ENCODE measurements around the gene GAREM1. TPM values are rescaled to one million over a fixed set of nuclear protein-coding genes. Genes with fewer than 3 reads are reported as not detected.
"Not testable (repeated sequence)": the region's sequence is repeated elsewhere in the genome, so short reads cannot be mapped to it uniquely, and the experiment has no call there.

Gene GAREM1
- total RNA-seq, 1 donor = 0.86 TPM

DNA sequence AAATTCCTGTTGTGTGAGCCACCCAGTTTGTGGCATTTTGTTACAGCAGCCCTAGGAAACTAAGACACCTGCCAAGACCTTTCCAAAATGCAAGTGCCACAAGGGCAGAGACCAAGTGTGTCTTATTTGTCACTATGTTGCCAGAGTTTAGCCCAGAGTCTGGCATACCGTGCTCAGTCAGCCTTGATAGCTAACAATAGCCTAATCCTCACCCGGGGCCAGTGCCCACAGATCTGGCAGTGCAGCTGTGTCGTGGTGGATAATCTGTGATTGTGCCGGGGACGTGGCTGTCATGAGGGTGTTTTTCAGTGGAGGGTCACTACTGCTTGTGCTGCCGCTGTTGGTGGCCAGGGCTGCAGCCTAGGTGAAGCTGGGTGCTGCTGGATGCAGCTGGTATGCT lies 227.3 kb downstream of the GAREM1 start:
- no peak overlapping the region for H3K4me3 ChIP-seq (ENCODE audit: low read depth, low read length)
- TF ChIP-seq, protein P1, sequence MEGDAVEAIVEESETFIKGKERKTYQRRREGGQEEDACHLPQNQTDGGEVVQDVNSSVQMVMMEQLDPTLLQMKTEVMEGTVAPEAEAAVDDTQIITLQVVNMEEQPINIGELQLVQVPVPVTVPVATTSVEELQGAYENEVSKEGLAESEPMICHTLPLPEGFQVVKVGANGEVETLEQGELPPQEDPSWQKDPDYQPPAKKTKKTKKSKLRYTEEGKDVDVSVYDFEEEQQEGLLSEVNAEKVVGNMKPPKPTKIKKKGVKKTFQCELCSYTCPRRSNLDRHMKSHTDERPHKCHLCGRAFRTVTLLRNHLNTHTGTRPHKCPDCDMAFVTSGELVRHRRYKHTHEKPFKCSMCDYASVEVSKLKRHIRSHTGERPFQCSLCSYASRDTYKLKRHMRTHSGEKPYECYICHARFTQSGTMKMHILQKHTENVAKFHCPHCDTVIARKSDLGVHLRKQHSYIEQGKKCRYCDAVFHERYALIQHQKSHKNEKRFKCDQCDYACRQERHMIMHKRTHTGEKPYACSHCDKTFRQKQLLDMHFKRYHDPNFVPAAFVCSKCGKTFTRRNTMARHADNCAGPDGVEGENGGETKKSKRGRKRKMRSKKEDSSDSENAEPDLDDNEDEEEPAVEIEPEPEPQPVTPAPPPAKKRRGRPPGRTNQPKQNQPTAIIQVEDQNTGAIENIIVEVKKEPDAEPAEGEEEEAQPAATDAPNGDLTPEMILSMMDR (IDR thresholded peaks at IDR 0.05; ENCODE audit: insufficient read depth, low read depth, low read length) = no peak
- no peak for DNase-seq (ENCODE audit: low read depth)

DNA sequence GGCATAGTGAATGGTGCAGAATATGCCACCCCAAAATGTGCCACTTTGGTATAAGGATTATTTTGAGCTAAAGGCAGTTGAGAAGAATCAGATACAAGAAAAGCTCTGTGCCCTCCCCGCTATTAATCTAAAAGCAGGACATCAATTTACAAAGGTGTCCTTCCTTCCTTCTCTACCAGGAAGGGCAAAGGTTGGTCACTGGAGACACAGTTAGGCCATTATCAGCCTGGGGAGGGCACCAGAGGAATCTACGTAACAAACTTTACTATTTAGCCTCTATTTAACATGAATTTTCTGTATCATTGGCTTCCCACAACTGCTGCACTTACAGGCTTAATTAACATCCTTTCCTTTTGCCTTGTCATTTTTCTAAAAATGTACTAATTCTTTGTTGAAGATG lies 228.3 kb downstream of the GAREM1 start:
- TF ChIP-seq, protein P1 (IDR thresholded peaks at IDR 0.05; ENCODE audit: insufficient read depth, low read depth, low read length) = no peak
- DNase-seq (ENCODE audit: low read depth) = no peak
- H3K4me3 ChIP-seq (ENCODE audit: low read depth, low read length) = no peak overlapping the region

DNA sequence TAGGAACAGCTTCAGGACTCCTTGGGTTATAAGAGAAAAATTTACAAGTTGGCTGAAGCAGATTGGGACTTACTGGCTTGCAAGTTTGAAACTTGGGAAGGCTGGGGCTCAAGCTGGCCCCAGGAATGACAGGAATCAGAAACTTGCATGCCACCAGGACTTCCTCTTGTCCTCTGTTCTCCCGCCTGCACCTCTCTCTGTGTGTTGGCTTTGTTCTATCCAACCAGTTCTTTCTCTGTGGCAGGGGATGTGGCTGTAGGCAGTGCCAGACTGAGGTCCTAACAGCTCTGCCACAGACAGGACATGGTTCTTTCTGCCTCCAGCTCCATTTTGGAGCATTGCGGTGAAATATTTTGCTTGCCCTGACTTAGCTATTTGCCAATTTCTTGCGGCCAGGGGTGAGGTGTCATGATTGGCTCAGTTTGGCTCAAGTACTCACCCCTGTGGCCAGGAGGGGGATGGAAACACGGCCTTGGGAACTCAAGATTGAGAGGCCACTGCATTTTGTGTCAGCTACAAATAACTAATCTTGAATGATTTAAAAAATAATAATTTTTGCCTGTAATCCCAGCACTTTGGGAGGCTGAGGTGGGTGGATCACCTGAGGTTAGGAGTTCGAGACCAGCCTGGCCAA lies 231.9 kb downstream of the GAREM1 start:
- TF ChIP-seq, protein P1 (IDR thresholded peaks at IDR 0.05; ENCODE audit: insufficient read depth, low read depth, low read length) = no peak
- DNase-seq (ENCODE audit: low read depth) = no peak
- H3K4me3 ChIP-seq (ENCODE audit: low read depth, low read length) = no peak overlapping the region

DNA sequence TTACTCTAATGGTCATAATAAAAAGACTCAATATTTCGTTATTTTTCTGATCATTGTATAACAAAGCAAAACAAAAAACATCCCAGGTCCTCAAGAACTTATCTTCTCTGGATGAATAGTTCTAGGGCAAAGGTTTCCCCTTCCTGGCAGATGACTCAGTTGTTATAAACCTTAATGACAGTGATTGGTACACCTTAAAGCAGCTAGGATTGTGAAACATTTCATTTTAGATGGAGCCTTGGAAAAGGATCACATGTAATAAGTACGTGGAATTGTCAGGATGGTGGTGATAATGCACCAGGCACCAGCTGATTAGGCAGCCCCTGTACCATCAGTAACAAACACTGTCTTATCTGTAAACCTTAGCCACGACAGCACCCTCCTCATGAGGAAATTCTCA lies 233.6 kb downstream of the GAREM1 start:
- no peak for DNase-seq (ENCODE audit: low read depth)
- TF ChIP-seq, protein P1 (IDR thresholded peaks at IDR 0.05; ENCODE audit: insufficient read depth, low read depth, low read length) = no peak
- H3K4me3 ChIP-seq (ENCODE audit: low read depth, low read length) = no peak overlapping the region

DNA sequence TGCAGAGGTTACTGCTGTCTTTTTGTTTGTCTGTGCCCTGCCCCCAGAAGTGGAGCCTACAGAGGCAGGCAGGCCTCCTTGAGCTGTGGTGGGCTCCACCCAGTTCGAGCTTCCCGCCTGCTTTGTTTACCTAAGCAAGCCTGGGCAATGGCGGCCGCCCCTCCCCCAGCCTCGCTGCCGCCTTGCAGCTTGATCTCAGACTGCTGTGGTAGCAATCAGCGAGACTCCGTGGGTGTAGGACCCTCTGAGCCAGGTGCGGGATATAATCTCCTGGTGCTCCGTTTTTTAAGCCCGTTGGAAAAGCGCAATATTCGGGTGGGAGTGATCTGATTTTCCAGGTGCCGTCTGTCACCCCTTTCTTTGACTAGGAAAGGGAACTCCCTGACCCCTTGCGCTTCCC lies 237.3 kb downstream of the GAREM1 start:
- DNase-seq (ENCODE audit: low read depth); H3K4me3 ChIP-seq (ENCODE audit: low read depth, low read length): not testable (repeated sequence)

DNA sequence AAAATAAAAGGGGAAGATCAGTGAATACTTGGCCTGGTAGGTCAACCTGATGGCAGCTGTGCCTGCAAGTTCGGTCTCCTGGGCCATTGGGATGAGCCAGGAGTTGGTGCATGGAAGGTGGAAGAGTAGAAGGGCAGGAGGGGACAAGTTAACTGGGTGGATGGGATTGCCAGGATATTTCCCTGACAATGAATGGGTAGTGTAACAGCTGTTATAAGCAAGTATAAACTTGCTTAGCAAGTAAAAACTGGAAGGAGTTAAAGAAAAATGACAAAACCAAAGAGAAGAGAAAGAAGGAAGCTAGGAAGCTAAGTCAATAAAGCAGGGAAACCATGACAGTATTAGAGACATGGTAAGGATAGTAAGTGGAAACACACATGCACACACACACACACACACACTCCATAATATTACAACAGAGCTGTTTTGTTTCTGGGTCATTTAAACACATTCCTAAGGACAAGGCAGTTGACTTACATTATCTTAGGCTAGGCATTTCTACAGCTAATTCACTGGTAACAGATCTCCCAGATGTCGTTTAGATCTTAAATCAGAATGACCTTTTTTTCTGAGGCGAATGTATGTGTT lies 251.2 kb downstream of the GAREM1 start:
- no peak for DNase-seq (ENCODE audit: low read depth)
- H3K4me3 ChIP-seq (ENCODE audit: low read depth, low read length) = no peak overlapping the region
- TF ChIP-seq, protein P1 (IDR thresholded peaks at IDR 0.05; ENCODE audit: insufficient read depth, low read depth, low read length) = no peak

DNA sequence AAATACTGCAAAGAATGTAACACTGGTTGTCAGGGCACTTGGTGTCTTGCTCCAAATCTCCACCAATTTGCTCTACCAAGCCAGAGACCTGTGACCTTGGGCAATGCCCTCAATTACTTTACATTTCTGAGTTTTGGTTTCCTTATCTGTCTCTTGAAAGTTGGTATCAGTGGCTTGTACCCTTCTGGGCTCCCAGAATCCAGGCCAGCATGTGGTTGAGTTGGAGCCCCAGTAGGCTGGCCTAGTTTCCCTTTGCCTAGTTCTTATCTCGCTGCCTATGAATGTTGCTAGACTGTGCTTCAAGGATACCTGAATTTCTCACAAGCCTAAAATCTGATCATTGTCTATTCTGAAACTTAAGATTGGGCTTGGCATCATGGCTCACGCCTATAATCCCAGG lies 254.3 kb downstream of the GAREM1 start:
- TF ChIP-seq, protein P1 (IDR thresholded peaks at IDR 0.05; ENCODE audit: insufficient read depth, low read depth, low read length) = no peak
- no peak overlapping the region for H3K4me3 ChIP-seq (ENCODE audit: low read depth, low read length)
- DNase-seq (ENCODE audit: low read depth) = no peak

Data from fibroblast of villous mesenchyme (primary cell).